Loucy (cell line): ENCODE results near the gene AKR1B15.

Experiments used
- H2AFZ ChIP-seq: fragments of 200-600 bp; sonication (generic); 2 replicates; pipeline ENCODE4 v1.6.0; 2016; ENCODE audit warnings: antibody characterized with exemption, mild to moderate bottlenecking, low read length, moderate library complexity
- H3F3A ChIP-seq: fragments of 200-600 bp; 2 replicates; pipeline ENCODE4 v1.6.0; 2016; ENCODE audit warnings: antibody characterized with exemption, low read depth, mild to moderate bottlenecking
- H3K27me3 ChIP-seq: fragments of 200-600 bp; sonication (generic); 2 replicates; pipeline ENCODE4 v1.6.1; 2014; ENCODE audit warnings: low read length, mild to moderate bottlenecking; ENCODE audit not compliant: insufficient read depth, poor library complexity, severe bottlenecking
- H3K36me3 ChIP-seq: fragments of 200-600 bp; sonication (generic); 2 replicates; pipeline ENCODE4 v1.6.1; 2016; ENCODE audit warnings: low read length; ENCODE audit not compliant: insufficient read depth
- H3K4me1 ChIP-seq: fragments of 200-600 bp; sonication (generic); 2 replicates; pipeline ENCODE4 v1.5.1; 2014; ENCODE audit warnings: low read length, mild to moderate bottlenecking; ENCODE audit not compliant: insufficient read depth, poor library complexity, severe bottlenecking
- H3K4me2 ChIP-seq: fragments of 200-600 bp; sonication (generic); 2 replicates; pipeline ENCODE4 v1.6.0; 2014; ENCODE audit warnings: antibody characterized with exemption, low read length, low read depth, mild to moderate bottlenecking; ENCODE audit not compliant: poor library complexity, severe bottlenecking
- H3K4me3 ChIP-seq: fragments of 200-600 bp; sonication (generic); 2 replicates; pipeline ENCODE4 v1.5.1; 2014; ENCODE audit warnings: low read length, mild to moderate bottlenecking, mixed read lengths; ENCODE audit not compliant: poor library complexity, severe bottlenecking
- H3K79me2 ChIP-seq: fragments of 200-600 bp; sonication (generic); 2 replicates; pipeline ENCODE4 v1.6.1; 2014; ENCODE audit warnings: low read length; ENCODE audit not compliant: insufficient read depth
- H3K9ac ChIP-seq: fragments of 200-600 bp; sonication (generic); 2 replicates; pipeline ENCODE4 v1.6.0; 2014; ENCODE audit warnings: mild to moderate bottlenecking, low read depth, low read length, moderate library complexity; ENCODE audit not compliant: poor library complexity, severe bottlenecking
- H3K9me2 ChIP-seq: fragments of 200-600 bp; sonication (generic); replicated peaks from 2 replicates; pipeline ENCODE4 v1.6.1; 2016; ENCODE audit warnings: low read depth, low read length, mixed read lengths
- H3K9me3 ChIP-seq: fragments of 200-600 bp; sonication (generic); 2 replicates; pipeline ENCODE4 v1.6.1; 2014; ENCODE audit warnings: mild to moderate bottlenecking, antibody characterized with exemption, low read length, low read depth; ENCODE audit not compliant: insufficient read depth
- H4K20me1 ChIP-seq: fragments of 200-600 bp; sonication (generic); 2 replicates; pipeline ENCODE4 v1.6.0; 2014; ENCODE audit warnings: antibody characterized with exemption, low read length, mild to moderate bottlenecking; ENCODE audit not compliant: insufficient read depth, poor library complexity, severe bottlenecking
- EZH2phosphoT487 ChIP-seq: fragments of 200-600 bp; IDR thresholded peaks from 2 replicates; pipeline ENCODE4 v1.6.1; 2018; ENCODE audit warnings: antibody characterized with exemption, mild to moderate bottlenecking, moderate library complexity, borderline replicate concordance
- TF ChIP-seq, protein P1 (sequence below): fragments of 200-600 bp; sonication (generic); conservative IDR thresholded peaks from 2 replicates; pipeline ENCODE4 v1.5.1; 2014; ENCODE audit warnings: mild to moderate bottlenecking, antibody characterized with exemption, low read length

AKR1B15 gene

DNA sequence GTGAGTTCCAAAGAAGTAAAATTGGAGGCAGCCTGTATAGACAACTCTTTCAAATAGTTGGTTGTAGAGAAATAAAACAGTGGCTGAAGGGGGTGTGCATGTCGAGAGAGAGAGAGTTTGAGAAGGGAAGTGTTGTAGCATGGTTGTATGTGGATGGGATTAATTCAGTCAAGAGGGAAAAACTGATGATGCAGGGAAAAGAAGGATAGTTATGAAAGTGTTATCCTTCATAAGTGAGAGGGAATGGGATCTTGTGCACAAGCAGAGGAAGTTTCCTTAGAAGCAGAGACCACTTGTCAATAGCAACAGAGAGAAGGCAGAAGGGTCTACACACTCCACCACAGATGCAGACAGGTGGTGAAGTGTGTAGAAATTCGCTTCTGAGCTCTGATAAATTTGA is 67.7 kb downstream of the AKR1B15 start:
- no peaks in the 10 kb centered on the region for H4K20me1 ChIP-seq
- no peak overlapping the region for H3K9ac ChIP-seq
- no peaks in the 10 kb centered on the region for H3K9me3 ChIP-seq
- no peaks in the 10 kb centered on the region for H3F3A ChIP-seq
- no peaks in the 10 kb centered on the region for H3K9me2 ChIP-seq
- H3K36me3 ChIP-seq: no peaks in the 10 kb centered on the region
- H3K4me2 ChIP-seq: no peak overlapping the region
- no peak overlapping the region for H2AFZ ChIP-seq
- H3K4me3 ChIP-seq: no peak overlapping the region
- H3K79me2 ChIP-seq: no peaks in the 10 kb centered on the region
- no peaks in the 10 kb centered on the region for H3K4me1 ChIP-seq
- TF ChIP-seq, protein P1, sequence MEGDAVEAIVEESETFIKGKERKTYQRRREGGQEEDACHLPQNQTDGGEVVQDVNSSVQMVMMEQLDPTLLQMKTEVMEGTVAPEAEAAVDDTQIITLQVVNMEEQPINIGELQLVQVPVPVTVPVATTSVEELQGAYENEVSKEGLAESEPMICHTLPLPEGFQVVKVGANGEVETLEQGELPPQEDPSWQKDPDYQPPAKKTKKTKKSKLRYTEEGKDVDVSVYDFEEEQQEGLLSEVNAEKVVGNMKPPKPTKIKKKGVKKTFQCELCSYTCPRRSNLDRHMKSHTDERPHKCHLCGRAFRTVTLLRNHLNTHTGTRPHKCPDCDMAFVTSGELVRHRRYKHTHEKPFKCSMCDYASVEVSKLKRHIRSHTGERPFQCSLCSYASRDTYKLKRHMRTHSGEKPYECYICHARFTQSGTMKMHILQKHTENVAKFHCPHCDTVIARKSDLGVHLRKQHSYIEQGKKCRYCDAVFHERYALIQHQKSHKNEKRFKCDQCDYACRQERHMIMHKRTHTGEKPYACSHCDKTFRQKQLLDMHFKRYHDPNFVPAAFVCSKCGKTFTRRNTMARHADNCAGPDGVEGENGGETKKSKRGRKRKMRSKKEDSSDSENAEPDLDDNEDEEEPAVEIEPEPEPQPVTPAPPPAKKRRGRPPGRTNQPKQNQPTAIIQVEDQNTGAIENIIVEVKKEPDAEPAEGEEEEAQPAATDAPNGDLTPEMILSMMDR: no peak
- no peaks in the 10 kb centered on the region for H3K27me3 ChIP-seq

DNA sequence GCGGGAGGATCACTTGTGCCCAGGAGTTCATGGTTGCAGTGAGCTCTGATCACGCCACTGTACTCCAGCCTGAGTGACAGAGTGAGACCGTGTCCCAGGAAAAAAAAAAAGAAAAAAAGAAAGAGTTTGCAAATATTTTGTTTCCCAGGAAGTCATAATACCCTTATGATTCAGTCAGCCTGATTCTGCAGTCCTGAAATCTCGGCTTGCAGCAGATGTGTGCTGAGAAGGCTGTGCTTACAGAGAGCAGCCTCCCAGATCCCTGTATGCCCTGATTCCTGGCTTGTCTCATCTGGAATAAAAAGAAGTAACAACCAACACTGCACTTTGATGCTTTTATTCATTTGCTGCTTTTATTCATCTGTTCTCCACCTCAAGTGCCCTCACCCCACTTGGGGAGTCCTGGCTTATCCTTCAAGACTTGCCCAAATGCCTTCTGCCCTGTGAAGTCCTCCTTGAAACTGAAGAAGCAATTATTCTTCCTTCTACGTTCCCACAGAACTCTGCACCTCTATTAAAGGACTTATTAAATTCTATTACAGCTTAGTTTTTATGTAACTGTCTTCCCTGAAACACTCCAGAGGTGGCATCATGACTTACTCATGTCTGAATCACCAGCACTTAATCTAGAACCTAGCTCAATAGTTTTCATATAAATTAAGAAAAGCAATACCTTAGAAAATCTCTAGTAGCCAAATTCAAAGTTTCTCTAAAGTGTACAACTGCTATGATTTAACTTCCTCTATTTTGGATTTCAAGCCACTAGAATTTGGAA is 70.0 kb downstream of the AKR1B15 start:
- no peak for TF ChIP-seq EZH2phosphoT487
- TF ChIP-seq, protein P1: no peak
- Histone ChIP-seq H3K4me2 (no peak overlapping the region), H3K79me2 (no peaks in the 10 kb centered on the region), H3K9me2 (no peaks in the 10 kb centered on the region), H3K9me3 (no peaks in the 10 kb centered on the region), H3K27me3 (no peaks in the 10 kb centered on the region), H3K4me1 (no peaks in the 10 kb centered on the region), H4K20me1 (no peaks in the 10 kb centered on the region), H3K9ac (no peak overlapping the region), H3F3A (no peaks in the 10 kb centered on the region), H2AFZ (no peak overlapping the region), H3K4me3 (no peak overlapping the region), H3K36me3 (no peaks in the 10 kb centered on the region)

DNA sequence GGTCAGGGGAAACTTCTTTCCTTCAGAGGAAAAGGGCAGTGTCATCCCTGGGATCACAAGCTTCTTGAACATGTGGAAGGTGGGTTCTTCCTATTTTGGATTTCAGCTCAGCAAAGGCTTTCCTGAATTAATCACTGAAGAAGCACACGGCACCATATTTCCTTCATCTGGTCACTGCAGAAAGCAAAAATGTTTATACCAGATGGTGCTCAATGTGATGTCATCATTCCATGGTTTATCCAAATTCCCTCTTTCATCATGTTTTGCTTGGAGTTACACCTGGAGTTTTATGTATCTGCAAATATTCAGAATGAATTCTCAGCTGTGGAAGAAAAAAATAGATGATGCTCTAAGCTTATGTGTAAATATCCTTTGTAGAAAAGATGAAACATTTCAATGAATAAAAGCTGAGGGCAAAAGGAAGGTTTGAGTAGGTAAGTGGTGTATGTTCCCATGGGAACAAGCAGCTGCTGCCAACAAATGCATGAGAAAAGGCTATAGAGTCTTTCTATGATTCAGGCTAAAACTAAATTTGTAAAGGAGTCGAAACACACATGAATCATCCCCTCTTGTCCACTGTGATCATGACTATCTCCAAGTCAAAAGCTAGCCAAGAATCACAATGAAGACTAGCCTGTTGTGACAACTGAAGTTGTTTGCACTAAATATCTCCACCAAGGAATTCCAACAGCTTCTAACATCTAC is 70.9 kb downstream of the AKR1B15 start:
- no peak overlapping the region for H3K4me2 ChIP-seq
- no peaks in the 10 kb centered on the region for H3K36me3 ChIP-seq
- H3K4me3 ChIP-seq: no peak overlapping the region
- no peaks in the 10 kb centered on the region for H3K27me3 ChIP-seq
- H2AFZ ChIP-seq: no peak overlapping the region
- H4K20me1 ChIP-seq: no peaks in the 10 kb centered on the region
- H3F3A ChIP-seq: no peaks in the 10 kb centered on the region
- H3K9me2 ChIP-seq: no peaks in the 10 kb centered on the region
- no peaks in the 10 kb centered on the region for H3K4me1 ChIP-seq
- H3K9me3 ChIP-seq: no peaks in the 10 kb centered on the region
- no peaks in the 10 kb centered on the region for H3K79me2 ChIP-seq
- no peak overlapping the region for H3K9ac ChIP-seq
- TF ChIP-seq, protein P1: no peak
- no peak for TF ChIP-seq EZH2phosphoT487
